ENCODE measurements around the gene ABHD1.

The ABHD1 gene

DNA sequence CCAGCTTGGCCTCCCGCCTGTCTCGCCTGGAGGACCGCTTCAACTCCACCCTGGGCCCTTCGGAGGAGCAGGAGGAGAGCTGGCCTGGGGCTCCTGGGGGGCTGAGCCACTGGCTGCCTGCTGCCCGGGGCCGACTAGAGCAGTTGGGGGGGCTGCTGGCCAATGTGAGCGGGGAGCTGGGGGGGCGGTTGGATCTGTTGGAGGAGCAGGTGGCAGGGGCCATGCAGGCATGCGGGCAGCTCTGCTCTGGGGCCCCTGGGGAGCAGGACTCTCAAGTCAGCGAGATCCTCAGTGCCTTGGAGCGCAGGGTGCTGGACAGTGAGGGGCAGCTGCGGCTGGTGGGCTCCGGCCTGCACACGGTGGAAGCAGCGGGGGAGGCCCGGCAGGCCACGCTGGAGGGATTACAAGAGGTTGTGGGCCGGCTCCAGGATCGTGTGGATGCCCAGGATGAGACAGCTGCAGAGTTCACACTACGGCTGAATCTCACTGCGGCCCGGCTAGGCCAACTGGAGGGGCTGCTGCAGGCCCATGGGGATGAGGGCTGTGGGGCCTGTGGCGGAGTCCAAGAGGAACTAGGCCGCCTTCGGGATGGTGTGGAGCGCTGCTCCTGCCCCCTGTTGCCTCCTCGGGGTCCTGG, 40.7 kb upstream of the ABHD1 start:
- no peak for ATAC-seq
- TF ChIP-seq GLIS3 (CRISPR knock-in tag; IDR thresholded peaks at IDR 0.05) (no peak), ZNF8 (CRISPR knock-in tag; IDR thresholded peaks at IDR 0.05) (no peak), BACH2 (CRISPR knock-in tag; IDR thresholded peaks at IDR 0.05; ENCODE audit: borderline replicate concordance) (no peak), CSDC2 (CRISPR knock-in tag; IDR thresholded peaks at IDR 0.05) (no peak), ESRRG (CRISPR knock-in tag; IDR thresholded peaks at IDR 0.05) (no peak), ZNF70 (CRISPR knock-in tag; IDR thresholded peaks at IDR 0.05) (no peak)
- TF ChIP-seq, protein P1, sequence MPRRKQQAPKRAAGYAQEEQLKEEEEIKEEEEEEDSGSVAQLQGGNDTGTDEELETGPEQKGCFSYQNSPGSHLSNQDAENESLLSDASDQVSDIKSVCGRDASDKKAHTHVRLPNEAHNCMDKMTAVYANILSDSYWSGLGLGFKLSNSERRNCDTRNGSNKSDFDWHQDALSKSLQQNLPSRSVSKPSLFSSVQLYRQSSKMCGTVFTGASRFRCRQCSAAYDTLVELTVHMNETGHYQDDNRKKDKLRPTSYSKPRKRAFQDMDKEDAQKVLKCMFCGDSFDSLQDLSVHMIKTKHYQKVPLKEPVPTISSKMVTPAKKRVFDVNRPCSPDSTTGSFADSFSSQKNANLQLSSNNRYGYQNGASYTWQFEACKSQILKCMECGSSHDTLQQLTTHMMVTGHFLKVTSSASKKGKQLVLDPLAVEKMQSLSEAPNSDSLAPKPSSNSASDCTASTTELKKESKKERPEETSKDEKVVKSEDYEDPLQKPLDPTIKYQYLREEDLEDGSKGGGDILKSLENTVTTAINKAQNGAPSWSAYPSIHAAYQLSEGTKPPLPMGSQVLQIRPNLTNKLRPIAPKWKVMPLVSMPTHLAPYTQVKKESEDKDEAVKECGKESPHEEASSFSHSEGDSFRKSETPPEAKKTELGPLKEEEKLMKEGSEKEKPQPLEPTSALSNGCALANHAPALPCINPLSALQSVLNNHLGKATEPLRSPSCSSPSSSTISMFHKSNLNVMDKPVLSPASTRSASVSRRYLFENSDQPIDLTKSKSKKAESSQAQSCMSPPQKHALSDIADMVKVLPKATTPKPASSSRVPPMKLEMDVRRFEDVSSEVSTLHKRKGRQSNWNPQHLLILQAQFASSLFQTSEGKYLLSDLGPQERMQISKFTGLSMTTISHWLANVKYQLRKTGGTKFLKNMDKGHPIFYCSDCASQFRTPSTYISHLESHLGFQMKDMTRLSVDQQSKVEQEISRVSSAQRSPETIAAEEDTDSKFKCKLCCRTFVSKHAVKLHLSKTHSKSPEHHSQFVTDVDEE (CRISPR knock-in tag; IDR thresholded peaks at IDR 0.05): no peak
- TF ChIP-seq, protein P2, sequence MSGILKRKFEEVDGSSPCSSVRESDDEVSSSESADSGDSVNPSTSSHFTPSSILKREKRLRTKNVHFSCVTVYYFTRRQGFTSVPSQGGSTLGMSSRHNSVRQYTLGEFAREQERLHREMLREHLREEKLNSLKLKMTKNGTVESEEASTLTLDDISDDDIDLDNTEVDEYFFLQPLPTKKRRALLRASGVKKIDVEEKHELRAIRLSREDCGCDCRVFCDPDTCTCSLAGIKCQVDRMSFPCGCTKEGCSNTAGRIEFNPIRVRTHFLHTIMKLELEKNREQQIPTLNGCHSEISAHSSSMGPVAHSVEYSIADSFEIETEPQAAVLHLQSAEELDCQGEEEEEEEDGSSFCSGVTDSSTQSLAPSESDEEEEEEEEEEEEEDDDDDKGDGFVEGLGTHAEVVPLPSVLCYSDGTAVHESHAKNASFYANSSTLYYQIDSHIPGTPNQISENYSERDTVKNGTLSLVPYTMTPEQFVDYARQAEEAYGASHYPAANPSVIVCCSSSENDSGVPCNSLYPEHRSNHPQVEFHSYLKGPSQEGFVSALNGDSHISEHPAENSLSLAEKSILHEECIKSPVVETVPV (CRISPR knock-in tag; IDR thresholded peaks at IDR 0.05): no peak

DNA sequence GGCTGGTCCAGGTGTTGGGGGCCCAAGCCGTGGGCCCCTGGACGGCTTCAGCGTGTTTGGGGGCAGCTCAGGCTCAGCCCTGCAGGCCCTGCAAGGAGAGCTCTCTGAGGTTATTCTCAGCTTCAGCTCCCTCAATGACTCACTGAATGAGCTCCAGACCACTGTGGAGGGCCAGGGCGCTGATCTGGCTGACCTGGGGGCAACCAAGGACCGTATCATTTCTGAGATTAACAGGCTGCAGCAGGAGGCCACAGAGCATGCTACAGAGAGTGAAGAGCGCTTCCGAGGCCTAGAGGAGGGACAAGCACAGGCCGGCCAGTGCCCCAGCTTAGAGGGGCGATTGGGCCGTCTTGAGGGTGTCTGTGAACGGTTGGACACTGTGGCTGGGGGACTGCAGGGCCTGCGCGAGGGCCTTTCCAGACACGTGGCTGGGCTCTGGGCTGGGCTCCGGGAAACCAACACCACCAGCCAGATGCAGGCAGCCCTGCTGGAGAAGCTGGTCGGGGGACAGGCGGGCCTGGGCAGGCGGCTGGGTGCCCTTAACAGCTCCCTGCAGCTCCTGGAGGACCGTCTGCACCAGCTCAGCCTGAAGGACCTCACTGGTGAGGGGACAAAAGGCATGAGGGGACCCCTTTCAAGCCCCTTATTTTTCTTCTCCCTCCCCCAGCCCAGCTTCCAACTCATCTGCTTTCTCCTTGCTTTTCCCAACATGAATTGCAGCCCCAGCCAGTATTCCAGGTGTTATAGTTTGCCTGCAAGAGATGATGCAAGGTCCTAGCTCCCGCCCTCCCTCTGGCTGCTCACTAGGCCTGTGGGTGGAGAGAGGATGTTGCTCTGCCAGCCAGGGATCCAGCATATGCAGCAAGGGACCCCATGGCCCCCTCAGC, 40.0 kb upstream of the ABHD1 start:
- TF ChIP-seq ARNTL (CRISPR knock-in tag; IDR thresholded peaks at IDR 0.05; ENCODE audit: borderline replicate concordance, low read depth) (no peak), TCF4 (CRISPR knock-in tag; IDR thresholded peaks at IDR 0.05; ENCODE audit: borderline replicate concordance) (no peak), OSR1 (CRISPR knock-in tag; IDR thresholded peaks at IDR 0.05) (no peak), GLIS3 (CRISPR knock-in tag; IDR thresholded peaks at IDR 0.05) (no peak), ZNF8 (CRISPR knock-in tag; IDR thresholded peaks at IDR 0.05) (no peak), RARB (CRISPR knock-in tag; IDR thresholded peaks at IDR 0.05) (no peak), CSDC2 (CRISPR knock-in tag; IDR thresholded peaks at IDR 0.05) (no peak), SNAI2 (CRISPR knock-in tag; IDR thresholded peaks at IDR 0.05) (no peak), ZNF70 (CRISPR knock-in tag; IDR thresholded peaks at IDR 0.05) (no peak), ZC3H10 (CRISPR knock-in tag; IDR thresholded peaks at IDR 0.05) (no peak), ZNF565 (CRISPR knock-in tag; conservative IDR thresholded peaks at IDR 0.05; ENCODE audit: low read depth) (no peak), PPARA (CRISPR knock-in tag; IDR thresholded peaks at IDR 0.05; ENCODE audit: borderline replicate concordance) (no peak), ZFP3 (CRISPR knock-in tag; IDR thresholded peaks at IDR 0.05) (no peak)
- TF ChIP-seq, protein P3, sequence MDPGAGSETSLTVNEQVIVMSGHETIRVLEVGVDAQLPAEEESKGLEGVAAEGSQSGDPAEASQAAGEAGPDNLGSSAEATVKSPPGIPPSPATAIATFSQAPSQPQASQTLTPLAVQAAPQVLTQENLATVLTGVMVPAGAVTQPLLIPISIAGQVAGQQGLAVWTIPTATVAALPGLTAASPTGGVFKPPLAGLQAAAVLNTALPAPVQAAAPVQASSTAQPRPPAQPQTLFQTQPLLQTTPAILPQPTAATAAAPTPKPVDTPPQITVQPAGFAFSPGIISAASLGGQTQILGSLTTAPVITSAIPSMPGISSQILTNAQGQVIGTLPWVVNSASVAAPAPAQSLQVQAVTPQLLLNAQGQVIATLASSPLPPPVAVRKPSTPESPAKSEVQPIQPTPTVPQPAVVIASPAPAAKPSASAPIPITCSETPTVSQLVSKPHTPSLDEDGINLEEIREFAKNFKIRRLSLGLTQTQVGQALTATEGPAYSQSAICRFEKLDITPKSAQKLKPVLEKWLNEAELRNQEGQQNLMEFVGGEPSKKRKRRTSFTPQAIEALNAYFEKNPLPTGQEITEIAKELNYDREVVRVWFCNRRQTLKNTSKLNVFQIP (CRISPR knock-in tag; IDR thresholded peaks at IDR 0.05; ENCODE audit: borderline replicate concordance, low read depth): no peak
- TF ChIP-seq, protein P4, sequence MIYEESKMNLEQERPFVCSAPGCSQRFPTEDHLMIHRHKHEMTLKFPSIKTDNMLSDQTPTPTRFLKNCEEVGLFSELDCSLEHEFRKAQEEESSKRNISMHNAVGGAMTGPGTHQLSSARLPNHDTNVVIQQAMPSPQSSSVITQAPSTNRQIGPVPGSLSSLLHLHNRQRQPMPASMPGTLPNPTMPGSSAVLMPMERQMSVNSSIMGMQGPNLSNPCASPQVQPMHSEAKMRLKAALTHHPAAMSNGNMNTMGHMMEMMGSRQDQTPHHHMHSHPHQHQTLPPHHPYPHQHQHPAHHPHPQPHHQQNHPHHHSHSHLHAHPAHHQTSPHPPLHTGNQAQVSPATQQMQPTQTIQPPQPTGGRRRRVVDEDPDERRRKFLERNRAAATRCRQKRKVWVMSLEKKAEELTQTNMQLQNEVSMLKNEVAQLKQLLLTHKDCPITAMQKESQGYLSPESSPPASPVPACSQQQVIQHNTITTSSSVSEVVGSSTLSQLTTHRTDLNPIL (CRISPR knock-in tag; IDR thresholded peaks at IDR 0.05; ENCODE audit: low read depth): no peak
- TF ChIP-seq, protein P2 (CRISPR knock-in tag; IDR thresholded peaks at IDR 0.05): no peak
- TF ChIP-seq, protein P1 (CRISPR knock-in tag; IDR thresholded peaks at IDR 0.05): no peak
- ATAC-seq: no peak
